NCI-H146 treated with DMSO at 0.1 percent for 48 hours (cell line): Measurements from ENCODE around the gene ZSCAN1.
"Not testable (repeated sequence)": the region's sequence is repeated elsewhere in the genome, so short reads cannot be mapped to it uniquely, and the experiment has no call there.

ENCODE experiments used
- DNase-seq: peaks from one replicate; lab custom pipeline; 2025; ENCODE audit not compliant: unreplicated experiment; lab: John Stamatoyannopoulos, UW

The ZSCAN1 gene

GRCh38 chr19:58033741-58034476 lies at the start of gene ZSCAN1:
ZSCAN1 (plus strand) TSS chr19:58034025; CDS start chr19:58037837, 3,812 bp downstream.
- DNase-seq, result no peak

- DNase-seq, result no peak
These were observed 41.0 kb upstream of the ZSCAN1 start for GRCh38 chr19:57992841-57993240.

- DNase-seq, result no peak
These were observed 33.1 kb upstream of the ZSCAN1 start for GRCh38 chr19:58000677-58001076.

DNA sequence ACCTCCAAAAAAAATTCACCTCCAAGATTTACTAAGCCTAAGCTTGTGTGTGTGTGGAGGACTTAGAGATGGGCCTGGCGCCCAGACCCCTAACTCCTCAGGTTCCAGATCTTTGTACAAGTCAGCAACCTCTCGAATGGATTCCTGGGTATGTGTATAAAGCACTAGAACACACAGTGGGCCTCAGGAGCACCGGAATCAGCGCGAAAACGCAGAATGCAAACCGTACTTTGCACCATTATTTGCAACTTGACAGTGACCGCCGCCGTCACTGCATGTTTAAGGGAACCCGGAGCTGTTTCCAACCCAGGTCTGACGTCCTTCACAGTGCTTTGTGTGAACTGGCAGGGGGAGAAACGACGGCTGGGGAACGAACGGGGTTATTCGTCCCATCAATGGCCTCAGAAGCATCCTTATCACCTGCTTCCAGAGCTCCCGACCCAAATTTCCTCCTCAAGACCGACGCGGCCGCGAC lies 31.9 kb upstream of the ZSCAN1 start:
- no peak for DNase-seq

DNA sequence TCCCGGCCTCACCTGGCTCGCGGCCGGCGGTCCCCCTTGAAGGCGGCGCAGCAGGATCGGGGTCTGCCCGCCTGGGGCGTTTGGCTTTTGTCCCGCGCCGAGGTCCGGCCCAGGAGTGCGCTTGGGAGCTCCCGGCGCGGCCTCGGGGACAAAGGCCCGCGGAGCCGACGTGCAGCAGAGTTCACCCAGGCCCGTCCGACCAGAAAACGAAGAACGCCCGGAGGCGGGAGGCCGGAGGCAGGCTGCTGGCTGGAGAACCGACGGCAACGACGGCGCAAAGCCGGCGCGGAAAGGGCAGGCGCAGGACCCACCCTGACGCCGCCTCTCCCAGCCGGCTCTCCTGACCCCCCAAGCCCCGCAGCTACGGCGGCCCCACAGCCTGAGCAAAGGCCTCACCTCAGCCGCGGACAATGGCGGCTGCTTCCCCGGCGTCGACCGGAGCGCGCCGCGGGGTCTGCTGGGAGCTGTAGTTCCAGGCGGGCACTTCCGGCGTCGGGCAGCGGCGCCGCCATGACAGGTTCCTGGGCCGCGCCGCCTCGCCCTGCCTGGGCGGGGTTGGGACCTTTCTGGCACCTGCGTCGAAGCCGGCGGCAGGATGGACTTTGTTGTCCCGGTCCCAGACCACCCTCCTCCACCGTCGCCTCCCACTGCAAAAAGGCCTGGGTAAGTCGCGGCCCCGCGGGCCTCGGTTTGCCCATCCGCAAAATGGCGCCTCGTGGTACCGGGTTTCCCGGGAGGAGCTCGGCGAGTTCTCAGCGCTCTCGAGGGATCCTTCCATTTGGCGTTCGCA lies 31.2 kb upstream of the ZSCAN1 start, which contains the start of gene ZNF606:
Gene ZNF606 (minus strand): TSS at position 437 of the 790 bp plus-strand sequence. CDS start 1,501 bp downstream, outside the sequence.
- peak; percentile 71 for DNase-seq

GRCh38 chr19:58003174-58003828 lies 30.5 kb upstream of the ZSCAN1 start:
- DNase-seq, result no peak

GRCh38 chr19:58007285-58007684 lies 26.5 kb upstream of the ZSCAN1 start:
- DNase-seq, result no peak

DNA sequence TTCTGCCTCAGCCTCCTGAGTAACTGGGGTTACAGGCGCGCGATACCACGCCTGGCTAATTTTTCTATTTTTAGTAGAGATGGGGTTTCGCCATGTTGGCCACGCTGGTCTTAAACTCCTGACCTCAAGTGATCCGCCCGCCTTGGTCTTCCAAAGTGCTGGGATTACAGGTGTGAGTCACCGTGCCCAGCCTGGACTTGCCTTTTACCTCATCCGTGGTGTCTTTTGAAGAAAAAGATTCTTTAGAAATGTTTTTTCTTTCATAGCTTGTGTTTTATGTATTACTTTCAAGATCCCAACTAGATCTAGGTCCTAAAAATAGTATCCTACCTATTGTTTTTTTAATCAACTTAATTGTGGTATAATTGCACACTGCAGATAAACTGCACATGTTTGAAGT lies 24.9 kb upstream of the ZSCAN1 start:
- DNase-seq, result not testable (repeated sequence)

- no peak for DNase-seq
These were observed 24.5 kb upstream of the ZSCAN1 start for GRCh38 chr19:58009301-58009665.

DNA sequence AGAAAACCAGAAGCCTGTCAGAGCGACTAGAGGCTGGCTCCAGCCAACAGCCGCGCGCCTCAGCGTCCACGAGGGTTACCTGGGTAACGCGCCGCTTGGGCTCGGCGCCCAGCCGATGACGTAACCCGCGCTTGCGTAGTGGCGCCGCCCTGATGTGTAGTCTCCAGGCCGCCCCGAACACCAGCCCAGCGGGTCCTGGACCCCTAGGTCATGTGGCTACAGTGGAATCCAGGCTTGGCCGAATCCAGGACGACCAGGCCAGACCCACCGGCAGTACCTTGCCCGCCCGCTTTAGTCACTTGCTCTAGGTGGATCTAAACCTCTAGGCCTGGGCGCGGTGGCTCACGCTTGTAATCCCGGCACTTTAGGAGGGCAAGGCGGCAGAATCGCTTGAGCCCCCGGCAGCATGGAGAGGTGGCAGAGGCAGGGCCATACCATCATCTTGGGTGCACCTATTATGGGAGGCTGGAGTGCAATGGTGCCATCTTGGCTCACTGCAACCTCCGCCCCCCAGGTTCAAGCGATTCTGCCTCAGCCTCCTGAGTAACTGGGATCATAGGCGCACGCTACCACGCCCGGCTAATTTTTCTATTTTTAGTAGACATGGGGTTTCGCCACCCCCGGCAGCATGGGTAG lies 24.0 kb upstream of the ZSCAN1 start:
- peak; percentile 40 for DNase-seq

DNA sequence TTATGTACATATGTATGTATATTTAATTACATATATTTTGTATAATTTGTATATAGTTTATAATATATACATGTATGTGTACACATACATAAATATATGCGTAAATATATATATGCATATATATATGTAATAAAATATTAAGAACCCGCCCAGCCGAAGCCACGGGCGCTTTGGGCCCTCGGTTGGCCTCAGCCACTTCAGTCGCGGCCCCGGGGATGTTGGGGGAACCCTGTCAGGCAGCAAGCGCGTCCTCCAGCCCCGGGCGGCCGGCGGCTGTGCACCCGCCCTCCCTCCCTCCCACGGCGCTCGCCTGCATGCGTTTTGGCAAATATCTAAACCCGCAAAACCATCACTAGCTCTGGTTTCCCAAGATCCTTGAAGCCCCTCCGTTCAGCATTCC lies 23.3 kb upstream of the ZSCAN1 start:
- no peak for DNase-seq

DNA sequence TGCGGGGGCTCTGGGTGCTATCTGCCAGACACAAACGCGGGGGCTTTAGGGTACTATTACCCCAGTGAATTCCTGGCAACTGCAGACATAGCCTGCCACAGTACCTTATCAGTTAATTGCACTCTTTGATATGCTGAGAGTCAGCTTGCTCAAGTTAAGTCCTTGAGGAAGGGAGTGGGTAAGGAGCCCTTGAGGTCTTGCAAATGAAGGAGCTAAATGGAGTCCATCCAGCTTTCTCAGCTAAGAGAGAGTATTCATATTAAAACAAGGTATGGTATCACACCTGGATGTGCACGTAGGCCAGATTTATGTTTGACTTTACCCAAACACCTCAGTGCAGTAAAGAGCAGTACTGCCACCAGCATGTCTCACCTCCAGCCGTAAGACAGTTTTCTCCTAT lies 19.7 kb upstream of the ZSCAN1 start:
- no peak for DNase-seq

GRCh38 chr19:58020129-58020528 lies 13.7 kb upstream of the ZSCAN1 start:
- no peak for DNase-seq

DNA sequence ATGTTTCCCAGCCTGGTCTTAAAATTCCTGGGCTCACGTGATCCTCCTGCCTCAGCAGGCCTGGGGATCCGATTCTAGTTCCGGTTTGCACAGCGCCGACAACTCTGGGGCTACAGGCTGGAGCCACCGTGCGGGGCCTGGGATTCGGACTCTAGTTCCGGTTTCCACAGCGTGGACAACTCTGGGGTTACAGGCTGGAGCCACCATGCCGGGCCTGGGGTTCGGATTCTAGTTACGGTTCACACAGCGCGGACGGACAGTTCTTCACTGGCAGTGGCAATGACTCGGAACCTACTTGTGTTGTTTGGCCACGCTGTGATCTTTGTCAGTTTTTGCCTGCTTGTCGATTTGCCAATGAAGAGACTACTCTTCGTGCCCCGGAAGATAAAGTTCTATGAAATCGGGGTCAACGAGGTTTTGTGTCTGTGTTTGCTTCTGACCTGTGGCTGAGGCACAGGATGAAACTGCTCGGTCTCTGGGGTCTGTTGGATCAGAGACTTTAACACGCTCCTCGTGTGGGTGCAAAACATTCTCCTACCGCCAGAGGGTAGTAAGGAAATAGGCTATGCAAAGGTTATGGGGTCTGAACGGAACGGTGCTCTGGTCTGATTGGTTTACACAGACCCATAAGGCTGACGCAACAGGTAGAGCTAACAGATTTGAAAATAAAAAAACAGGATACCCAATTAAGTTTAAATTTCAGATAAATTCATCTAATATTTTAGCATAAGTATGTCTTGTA lies 12.1 kb upstream of the ZSCAN1 start:
- peak; percentile 6 for DNase-seq

- DNase-seq, result no peak
These were observed 11.6 kb upstream of the ZSCAN1 start for GRCh38 chr19:58022283-58022660.

DNA sequence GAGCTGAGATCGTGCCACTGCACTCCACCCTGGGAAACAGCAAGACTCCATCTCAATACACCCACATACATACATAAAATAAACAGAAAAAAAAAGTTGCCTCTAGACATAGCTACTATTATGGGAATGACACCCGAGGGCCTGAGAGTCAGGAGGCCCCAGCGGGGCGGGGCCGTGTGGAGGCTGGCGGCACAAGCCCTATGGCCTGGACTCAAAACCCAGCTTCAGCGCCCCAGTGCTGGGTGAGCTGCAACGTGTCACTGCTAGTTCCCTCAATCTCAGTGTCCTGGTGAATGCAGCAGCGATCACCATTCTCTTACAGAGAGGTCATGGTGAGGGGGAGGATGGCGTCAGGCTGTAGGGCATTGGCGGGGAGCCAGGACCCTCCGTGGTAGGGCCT lies 9.2 kb upstream of the ZSCAN1 start:
- DNase-seq, result no peak

- DNase-seq, result no peak
These were observed 610 bp downstream of the ZSCAN1 start for GRCh38 chr19:58034477-58034793.

GRCh38 chr19:58035863-58036262 lies 2.0 kb downstream of the ZSCAN1 start:
- no peak for DNase-seq

- no peak for DNase-seq
These were observed 4.3 kb downstream of the ZSCAN1 start for GRCh38 chr19:58037927-58038687.

GRCh38 chr19:58038688-58039204 lies 4.9 kb downstream of the ZSCAN1 start:
- no peak for DNase-seq
